GM21576 (cell line): Measurements from ENCODE around the gene ZNF81.
A peak's percentile ranks its signal among the peaks of the same experiment; 100 is the strongest.
"Not testable (repeated sequence)": the region's sequence is repeated elsewhere in the genome, so short reads cannot be mapped to it uniquely, and the experiment has no call there.

Experiments used
- ATAC-seq: cut with Tn5 transposase; IDR thresholded peaks from one replicate; pipeline ENCODE4 v1.9.1; 2021; ENCODE audit warnings: mild to moderate bottlenecking, moderate library complexity; ENCODE audit not compliant: unreplicated experiment

Gene ZNF81

GRCh38 chrX:47836164-47837072 is at the start of gene ZNF81:
ZNF81 (plus strand) TSS chrX:47836902; CDS start chrX:47846268, 9,366 bp downstream.
- peak; percentile 81 for ATAC-seq

DNA sequence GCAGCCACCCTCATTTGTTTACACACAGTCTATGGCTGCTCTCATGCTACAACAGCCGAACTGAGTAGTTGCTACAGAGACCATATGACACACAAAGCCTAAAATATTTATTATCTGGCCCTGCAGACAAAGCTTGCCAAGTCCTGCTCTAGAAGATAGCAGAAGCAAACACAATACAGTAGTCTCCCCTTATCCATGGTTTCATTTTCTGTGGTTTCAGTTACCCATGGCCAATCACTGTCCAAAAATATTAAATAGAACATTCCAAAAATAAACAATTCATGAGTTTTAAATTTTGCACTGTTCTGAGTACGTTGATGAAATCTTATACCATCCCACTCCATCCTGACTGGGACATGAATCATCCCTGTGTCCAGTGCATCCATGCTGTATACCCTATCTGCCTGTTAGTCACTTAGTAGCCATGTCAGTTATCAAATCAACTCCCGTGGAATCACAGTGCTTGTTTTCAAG is 40.2 kb upstream of the ZNF81 start:
- ATAC-seq, result no peak

DNA sequence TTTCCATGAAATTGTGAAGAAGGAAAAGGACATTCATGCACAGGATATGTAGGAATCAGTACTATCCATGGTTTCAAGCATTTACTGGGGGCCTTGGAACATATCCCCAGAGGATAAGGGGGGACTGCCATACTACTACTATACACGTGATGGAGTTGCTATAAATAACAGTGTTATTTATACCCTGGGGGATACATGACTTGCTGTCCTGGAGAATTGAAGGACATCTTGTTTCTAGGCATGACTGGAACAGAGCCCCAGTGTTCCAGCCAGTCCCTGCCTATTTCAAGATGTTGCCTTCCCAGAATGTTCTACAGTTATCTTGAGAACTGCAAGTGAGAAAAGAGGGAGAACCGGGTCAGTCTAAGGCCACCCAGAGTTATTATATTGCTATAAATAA is 39.6 kb upstream of the ZNF81 start:
- no peak for ATAC-seq

GRCh38 chrX:47798861-47799260 is 37.8 kb upstream of the ZNF81 start:
- ATAC-seq, result no peak

DNA sequence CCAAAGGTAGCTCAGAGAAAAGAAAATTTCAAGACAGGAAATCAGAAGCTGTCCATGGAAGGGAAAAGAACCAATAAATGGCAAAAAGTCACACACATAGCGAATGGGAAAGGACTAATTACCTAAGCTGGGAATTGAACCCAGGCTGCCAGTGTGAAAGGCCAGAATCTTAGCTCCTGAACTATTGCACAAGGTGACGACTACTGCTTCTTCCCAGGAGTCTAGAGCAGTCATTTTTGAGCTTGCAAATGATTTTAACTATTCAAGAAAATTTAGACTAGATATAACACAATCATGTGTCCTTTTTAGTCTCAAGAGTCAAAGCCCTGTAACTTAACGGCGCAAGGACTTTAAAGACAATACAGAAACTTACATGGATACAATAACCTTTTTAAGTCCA is 34.1 kb upstream of the ZNF81 start:
- no peak for ATAC-seq

DNA sequence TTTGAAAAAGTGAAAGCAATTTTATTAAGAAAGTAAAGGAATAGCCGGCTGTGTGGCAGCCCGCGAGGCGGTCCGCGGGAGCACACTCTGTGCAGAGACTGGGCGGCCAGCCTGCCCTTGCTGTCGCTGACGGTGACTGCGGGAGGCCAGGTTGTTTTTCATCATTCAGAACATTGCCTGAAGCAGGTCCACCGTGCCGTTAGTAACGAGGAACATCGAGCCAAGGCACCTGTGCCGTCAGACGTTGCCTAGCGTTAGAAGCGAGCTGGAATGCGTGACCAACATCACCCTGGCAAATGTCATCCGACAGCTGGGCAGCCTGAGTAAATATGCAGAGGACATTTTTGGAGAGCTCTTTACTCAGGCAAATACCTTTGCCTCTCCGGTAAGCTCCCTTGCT is 33.6 kb upstream of the ZNF81 start:
- not testable (repeated sequence) for ATAC-seq

DNA sequence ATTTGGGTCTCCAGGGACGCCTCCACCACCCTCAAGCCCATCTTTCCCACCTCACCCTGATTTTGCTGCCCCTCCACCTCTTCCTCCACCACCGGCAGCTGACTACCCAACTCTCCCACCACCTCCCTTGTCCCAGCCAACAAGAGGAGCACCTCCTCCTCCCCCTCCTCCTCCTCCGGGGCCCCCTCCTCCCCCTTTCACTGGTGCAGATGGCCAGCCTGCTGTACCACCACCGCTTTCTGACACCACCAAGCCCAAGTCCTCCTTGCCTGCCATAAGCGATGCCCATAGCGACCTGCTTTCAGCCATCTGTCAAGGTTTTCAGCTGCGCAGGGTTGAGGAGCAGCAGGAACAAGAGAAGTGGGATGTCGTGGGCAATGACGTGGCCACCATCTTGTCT is 32.4 kb upstream of the ZNF81 start:
- ATAC-seq, result no peak

- ATAC-seq, result not testable (repeated sequence)
These were observed 30.9 kb upstream of the ZNF81 start for GRCh38 chrX:47805844-47806243.

DNA sequence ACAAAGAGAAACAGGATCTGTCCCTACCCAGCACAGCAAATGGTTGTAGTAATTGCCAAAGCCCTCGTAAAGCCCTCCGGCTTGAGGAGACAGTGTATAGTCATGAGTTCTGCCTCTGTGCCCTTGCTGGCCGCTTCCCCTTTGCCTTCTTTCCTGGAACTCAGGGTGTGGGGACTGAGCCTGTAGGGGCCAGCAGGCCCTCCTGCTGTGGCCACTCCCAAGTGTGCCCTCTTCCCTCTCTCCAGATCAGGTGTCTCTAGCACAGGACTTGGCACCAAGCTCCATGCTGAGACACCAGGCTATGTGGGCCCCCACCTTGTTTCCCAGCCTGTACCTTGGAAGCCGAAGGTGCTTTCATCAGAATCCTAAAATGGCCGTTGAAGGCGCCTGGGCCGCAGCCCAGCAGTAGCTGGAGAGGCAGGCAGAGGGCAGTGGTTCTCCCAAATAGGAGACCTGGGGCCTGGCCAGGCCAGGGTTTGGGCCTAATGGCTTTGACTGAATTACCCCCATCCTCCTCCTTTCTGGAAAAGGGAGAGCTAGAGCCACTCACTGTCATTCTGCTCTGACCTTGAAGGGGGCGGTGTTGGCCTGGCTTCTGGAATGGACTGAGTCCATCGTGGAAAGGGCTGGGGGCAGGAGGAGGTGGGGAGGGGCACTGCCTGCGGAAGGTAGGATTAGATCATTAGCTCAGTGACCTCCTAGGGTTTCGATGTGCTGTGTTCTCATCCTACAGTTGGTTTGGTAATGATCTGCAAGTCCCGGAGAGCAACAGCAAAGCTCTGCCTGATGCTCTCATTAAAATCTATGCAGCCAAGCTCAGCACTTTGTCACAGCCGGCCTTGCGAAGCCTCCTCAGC is 30.1 kb upstream of the ZNF81 start:
- ATAC-seq, result not testable (repeated sequence)

DNA sequence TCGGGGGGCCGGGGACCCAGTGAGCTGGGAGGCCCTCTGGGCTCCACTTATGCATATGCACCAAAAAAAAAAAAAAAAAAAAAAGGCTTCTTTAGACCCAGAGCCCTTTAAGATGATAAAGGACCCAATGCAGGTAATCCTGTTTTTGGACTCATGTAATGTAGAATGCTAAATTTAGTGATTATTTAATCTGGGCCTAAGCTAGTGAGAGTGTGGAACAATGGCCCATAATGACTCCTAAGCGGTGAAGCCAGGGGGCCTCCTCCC is 29.5 kb upstream of the ZNF81 start:
- not testable (repeated sequence) for ATAC-seq

- no peak for ATAC-seq
These were observed 29.2 kb upstream of the ZNF81 start for GRCh38 chrX:47807548-47807947.

DNA sequence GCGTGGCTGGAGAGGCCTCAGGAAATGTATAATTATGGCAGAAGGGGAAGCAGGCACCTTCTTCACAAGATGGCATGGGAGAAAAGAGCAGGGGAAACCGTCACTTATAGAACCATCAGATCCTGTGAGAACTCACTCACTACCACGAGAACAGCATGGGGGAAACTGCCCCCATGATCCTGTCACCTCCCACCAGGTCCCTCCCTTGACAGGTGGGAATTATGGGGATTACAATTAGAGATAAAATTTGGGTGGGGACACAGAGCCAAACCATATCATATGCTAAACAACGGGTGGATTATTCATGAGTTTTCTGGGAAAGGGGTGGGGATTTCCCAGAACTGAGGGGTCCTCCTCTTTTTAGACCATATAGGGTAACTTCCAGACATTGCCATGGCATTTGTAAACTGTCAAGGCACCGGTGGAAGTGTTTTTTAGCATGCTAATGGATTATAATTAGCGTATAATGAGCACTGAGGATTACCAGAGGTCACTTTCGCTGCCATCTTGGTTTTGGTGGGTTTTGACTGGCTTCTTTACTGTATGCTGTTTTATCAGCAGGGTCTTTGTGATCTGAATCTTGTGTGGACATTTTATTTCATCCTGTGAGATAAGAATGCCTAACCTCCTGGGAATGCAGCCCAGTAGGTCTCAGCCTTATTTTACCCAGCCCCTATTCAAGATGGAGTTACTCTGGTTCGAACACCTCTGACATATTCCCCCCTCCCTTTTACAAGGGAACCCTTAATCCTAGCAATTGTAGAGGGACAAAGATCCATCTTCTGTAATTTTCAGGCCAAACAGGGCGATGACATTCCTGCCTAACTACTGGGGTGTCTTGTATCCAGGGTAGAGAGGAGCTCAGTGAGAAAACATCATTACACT is 27.6 kb upstream of the ZNF81 start:
- ATAC-seq, result no peak

GRCh38 chrX:47814851-47815250 is 21.9 kb upstream of the ZNF81 start:
- no peak for ATAC-seq

DNA sequence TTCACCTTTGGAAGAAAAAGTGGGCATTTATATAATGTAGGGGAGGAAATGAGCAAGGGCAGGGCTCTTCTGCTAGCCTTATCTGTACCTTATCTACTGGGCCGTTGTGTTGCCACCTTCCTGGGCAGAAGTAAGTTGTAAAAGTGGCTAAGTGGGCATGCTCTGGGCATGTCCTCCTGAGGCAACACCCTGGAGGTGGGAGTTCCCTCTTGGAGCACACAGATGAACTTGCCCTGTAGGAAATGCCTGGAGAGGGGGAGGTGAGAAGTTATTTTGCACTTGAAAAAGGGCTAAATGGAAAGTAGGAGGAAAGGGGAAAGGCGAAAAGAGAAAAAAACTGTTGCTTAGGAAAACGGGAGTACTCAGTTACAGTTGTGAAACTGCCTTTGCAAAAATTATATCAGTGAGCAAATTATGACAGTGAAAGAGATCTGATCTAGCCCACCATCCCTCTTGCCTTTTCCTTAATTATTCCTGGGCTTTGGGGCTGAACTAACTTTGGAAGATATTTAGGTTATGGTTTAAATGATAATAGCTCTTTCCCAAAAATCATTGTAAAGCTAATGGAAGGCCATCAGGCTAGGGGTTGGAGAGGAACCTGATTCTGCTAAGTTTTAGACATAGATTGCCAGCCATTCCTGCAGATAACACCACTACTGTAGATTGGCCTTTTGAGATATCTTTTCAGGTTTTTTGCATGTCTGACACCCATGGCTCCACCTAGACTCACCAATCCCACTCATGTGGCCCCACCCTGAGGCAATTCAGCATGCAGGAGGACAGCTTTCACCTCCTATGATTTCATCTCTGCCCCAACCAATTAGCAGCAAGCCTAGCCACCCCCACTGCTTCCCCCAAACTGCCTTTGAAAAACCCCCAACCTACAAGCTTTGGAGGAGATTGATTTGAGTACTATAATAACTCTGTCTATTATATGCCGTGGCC is 20.5 kb upstream of the ZNF81 start:
- no peak for ATAC-seq

GRCh38 chrX:47817421-47817820 is 19.3 kb upstream of the ZNF81 start:
- ATAC-seq, result no peak

- no peak for ATAC-seq
These were observed 18.8 kb upstream of the ZNF81 start for GRCh38 chrX:47817897-47818296.

GRCh38 chrX:47828984-47829383 is 7.7 kb upstream of the ZNF81 start:
- ATAC-seq, result no peak

DNA sequence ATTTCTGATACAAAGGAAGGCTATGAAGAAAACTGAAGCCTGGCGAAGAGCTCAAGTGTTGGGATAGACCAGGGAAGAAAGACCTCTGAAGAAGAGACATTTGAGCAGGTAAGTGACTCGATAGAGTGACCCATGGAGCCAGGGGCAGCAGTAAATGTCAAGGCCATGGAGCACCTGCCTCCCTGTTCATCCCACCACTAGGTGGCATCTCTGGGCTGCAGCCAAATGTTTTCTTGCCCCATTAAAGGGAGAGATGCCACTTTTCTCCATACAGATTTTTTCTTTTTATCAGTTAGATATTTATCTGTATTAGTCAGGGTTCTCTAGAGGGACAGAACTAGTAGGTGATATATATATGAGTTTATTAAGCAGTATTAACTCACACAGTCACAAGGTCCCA is 4.9 kb upstream of the ZNF81 start:
- no peak for ATAC-seq

DNA sequence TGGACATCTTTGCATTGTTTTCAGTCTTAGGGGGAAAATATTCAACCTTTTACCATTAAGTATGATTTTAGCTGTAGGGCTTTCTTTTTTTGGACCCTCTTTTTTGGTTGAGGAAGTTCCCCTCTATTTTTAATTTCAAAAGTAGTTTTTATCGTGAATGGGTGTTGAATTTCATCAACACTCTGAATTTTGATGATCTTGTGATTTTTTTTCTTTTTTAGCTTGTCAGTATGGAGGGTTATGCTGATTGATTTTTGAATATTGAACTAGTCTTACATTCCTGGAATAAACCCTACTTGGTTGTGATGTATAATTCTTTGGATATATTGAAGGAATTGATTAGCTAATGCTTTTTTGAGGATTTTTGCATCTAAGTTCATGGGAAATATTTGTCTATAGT is 1.7 kb downstream of the ZNF81 start:
- ATAC-seq, result no peak

DNA sequence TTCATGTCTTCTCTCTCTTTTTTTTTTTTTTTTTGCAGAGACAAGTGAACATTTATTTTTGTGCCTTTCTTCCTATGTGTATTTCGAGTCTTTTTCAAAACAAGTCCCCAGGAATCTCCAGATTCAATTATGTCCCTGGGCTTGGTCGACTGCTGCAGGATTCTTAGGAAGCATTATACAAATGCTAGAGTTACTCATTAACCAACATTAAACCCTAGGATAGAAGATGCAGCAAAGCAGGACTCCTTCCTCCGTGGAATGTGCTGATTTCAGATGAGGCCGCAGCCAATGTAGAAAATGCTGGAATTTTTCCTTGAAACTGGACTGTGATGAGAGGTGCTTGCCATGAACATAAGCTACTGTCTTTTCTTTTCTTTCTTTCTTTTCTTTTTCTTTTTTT is 3.4 kb downstream of the ZNF81 start:
- ATAC-seq, result no peak
